MCF 10A (cell line): ENCODE measurements around the gene PDCD1. TPM values are rescaled to one million over a fixed set of nuclear protein-coding genes. Genes with fewer than 3 reads are reported as not detected.
"Not testable (repeated sequence)": the region's sequence is repeated elsewhere in the genome, so short reads cannot be mapped to it uniquely, and the experiment has no call there.

Experiments
- BruUV-seq: library from RNA; stranded (reverse); fragments of 400-500 nt; replicated peaks from 2 replicates; lab custom pipeline; 2021; lab: Mats Ljungman, UMichigan
- CTCF ChIA-PET: fragments of 300-600 bp; sonication (Branson Sonifier 250); formaldehyde crosslinking; extraction: SDS; loops from one replicate; lab custom pipeline; 2021; ENCODE audit warnings: antibody characterized with exemption, inconsistent platforms; lab: Yijun Ruan, JAX
- POLR2A ChIA-PET: fragments of 300-600, 350-650 bp; sonication (Branson Sonifier 250); formaldehyde crosslinking; extraction: SDS; loops from one replicate; lab custom pipeline; 2020; ENCODE audit warnings: antibody characterized with exemption, inconsistent platforms; lab: Yijun Ruan, JAX
- DNase-seq: peaks from one replicate; pipeline ENCODE4 v3.0.0-alpha.2; 2018; ENCODE audit not compliant: unreplicated experiment
- H3K27ac Mint-ChIP-seq: one replicate; pipeline ENCODE4 v1.8.0; 2022; ENCODE audit warnings: mild to moderate bottlenecking, low read depth, mixed read lengths; ENCODE audit not compliant: unreplicated experiment
- H3K27me3 Mint-ChIP-seq: one replicate; pipeline ENCODE4 v1.8.0; 2022; ENCODE audit warnings: mixed read lengths; ENCODE audit not compliant: insufficient read depth, unreplicated experiment
- H3K36me3 Mint-ChIP-seq: one replicate; pipeline ENCODE4 v1.8.0; 2022; ENCODE audit warnings: mild to moderate bottlenecking, moderate library complexity, mixed read lengths; ENCODE audit not compliant: insufficient read depth, unreplicated experiment
- H3K4me1 Mint-ChIP-seq: one replicate; pipeline ENCODE4 v1.8.0; 2022; ENCODE audit warnings: mixed read lengths; ENCODE audit not compliant: insufficient read depth, unreplicated experiment
- H3K4me3 Mint-ChIP-seq: one replicate; pipeline ENCODE4 v1.8.0; 2022; ENCODE audit warnings: mild to moderate bottlenecking, moderate library complexity, mixed read lengths; ENCODE audit not compliant: unreplicated experiment
- H3K9me3 Mint-ChIP-seq: one replicate; pipeline ENCODE4 v1.8.0; 2022; ENCODE audit warnings: mixed read lengths; ENCODE audit not compliant: unreplicated experiment
- intact Hi-C: fragments of 100-400 bp; cut with micrococcal nuclease; formaldehyde crosslinking; loops from 2 replicates; pipeline ENCODE4 v1.14.1; 2022
- total RNA-seq: library from RNA; stranded (reverse); gene quantifications from 2 replicates; pipeline ENCODE4 v1.2.3, GENCODE V29; 2022
- TF ChIP-seq, protein P1 (sequence below): fragments of 200-600 bp; IDR thresholded peaks from one replicate; pipeline ENCODE4 v1.8.0; 2022; ENCODE audit warnings: antibody characterized with exemption, mild to moderate bottlenecking; ENCODE audit not compliant: unreplicated experiment

The PDCD1 gene
- total RNA-seq, 1 experiment from 2014 or later: not detected

DNA sequence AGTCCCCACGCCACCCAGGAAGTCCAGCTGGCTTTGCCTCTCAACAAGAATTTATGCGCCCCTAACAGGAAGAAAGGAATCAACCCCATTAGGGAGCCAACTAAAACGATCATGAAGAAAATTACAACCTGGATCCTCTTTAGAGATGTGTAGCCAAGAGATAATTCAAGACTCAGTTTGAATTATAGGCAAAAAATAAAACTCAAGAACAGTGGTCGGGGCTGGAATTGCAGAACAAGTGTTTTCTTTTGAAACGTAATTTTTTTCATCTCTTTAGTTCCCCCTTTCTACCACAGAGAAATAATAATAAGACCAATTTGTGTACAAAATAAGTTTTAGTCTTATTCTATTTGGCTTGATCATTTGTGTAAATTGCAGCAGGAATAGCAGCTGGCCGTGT is 22.4 kb downstream of the PDCD1 start:
- ChIA-PET CTCF (interaction anchor here (1.1 kb wide), 1 partner anchor 177 kb away, joined by 4 read pairs; no protein-coding TSS in a partner anchor), POLR2A (no interaction called here)
- intact Hi-C loops: no loop called here
- Mint-ChIP-seq H3K4me3 (no peak overlapping the region), H3K4me1 (no peaks in the 10 kb centered on the region), H3K27ac (no peak overlapping the region), H3K27me3 (peaks cover 55% of the 10 kb centered on the region), H3K9me3 (peaks cover 3% of the 10 kb centered on the region), H3K36me3 (no peaks in the 10 kb centered on the region)
- TF ChIP-seq, protein P1, sequence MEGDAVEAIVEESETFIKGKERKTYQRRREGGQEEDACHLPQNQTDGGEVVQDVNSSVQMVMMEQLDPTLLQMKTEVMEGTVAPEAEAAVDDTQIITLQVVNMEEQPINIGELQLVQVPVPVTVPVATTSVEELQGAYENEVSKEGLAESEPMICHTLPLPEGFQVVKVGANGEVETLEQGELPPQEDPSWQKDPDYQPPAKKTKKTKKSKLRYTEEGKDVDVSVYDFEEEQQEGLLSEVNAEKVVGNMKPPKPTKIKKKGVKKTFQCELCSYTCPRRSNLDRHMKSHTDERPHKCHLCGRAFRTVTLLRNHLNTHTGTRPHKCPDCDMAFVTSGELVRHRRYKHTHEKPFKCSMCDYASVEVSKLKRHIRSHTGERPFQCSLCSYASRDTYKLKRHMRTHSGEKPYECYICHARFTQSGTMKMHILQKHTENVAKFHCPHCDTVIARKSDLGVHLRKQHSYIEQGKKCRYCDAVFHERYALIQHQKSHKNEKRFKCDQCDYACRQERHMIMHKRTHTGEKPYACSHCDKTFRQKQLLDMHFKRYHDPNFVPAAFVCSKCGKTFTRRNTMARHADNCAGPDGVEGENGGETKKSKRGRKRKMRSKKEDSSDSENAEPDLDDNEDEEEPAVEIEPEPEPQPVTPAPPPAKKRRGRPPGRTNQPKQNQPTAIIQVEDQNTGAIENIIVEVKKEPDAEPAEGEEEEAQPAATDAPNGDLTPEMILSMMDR: no peak
- no peak for DNase-seq
- BruUV-seq: no TSS peak

DNA sequence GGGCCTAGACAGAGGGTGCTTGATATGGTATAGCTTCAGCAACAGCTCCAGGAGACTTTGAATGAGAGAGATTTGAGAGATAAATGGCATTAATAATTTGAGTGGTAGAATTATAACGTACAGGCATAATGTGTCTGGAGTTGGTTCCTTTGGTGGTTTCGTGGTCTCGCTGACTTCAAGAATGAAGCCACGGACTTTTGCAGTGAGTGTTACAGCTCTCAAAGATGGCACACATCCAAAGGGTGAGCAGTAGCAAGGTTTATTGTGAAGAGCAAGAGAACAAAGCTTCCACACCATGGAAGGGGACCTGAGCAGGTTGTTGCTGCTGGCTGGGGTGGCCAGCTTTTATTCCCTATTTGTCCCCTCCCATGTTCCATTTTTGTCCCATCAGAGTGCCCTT is 23.1 kb downstream of the PDCD1 start:
- CTCF ChIA-PET: interaction anchor here (0.5 to 1.7 kb wide), 4 partner anchors 9 to 268 kb away, joined by 3 to 4 read pairs (median 3); no protein-coding TSS in a partner anchor

GRCh38 chr2:241834527-241835210 is 24.0 kb downstream of the PDCD1 start:
- Mint-ChIP-seq H3K4me1 (no peaks in the 10 kb centered on the region), H3K9me3 (peaks cover 5% of the 10 kb centered on the region), H3K36me3 (no peaks in the 10 kb centered on the region), H3K27me3 (peaks cover 63% of the 10 kb centered on the region), H3K27ac (no peak overlapping the region), H3K4me3 (no peak overlapping the region)
- ChIA-PET CTCF (interaction anchor here (0.8 to 1.7 kb wide), 2 partner anchors 10 to 44 kb away, joined by 3 read pairs; no protein-coding TSS in a partner anchor), POLR2A (no interaction called here)
- intact Hi-C loops: no loop called here
- TF ChIP-seq, protein P1: no peak
- no peak for DNase-seq
- BruUV-seq: no TSS peak

More for the DNA sequence above, 23.1 kb downstream of the PDCD1 start:
- TF ChIP-seq, protein P1: no peak
- H3K9me3 Mint-ChIP-seq: peaks cover 5% of the 10 kb centered on the region
- no peak for DNase-seq
- no peak overlapping the region for H3K4me3 Mint-ChIP-seq
- peaks cover 62% of the 10 kb centered on the region for H3K27me3 Mint-ChIP-seq
- intact Hi-C loops: no loop called here
- H3K36me3 Mint-ChIP-seq: no peaks in the 10 kb centered on the region
- POLR2A ChIA-PET: no interaction called here
- BruUV-seq: no TSS peak
- no peak overlapping the region for H3K27ac Mint-ChIP-seq
- no peaks in the 10 kb centered on the region for H3K4me1 Mint-ChIP-seq

DNA sequence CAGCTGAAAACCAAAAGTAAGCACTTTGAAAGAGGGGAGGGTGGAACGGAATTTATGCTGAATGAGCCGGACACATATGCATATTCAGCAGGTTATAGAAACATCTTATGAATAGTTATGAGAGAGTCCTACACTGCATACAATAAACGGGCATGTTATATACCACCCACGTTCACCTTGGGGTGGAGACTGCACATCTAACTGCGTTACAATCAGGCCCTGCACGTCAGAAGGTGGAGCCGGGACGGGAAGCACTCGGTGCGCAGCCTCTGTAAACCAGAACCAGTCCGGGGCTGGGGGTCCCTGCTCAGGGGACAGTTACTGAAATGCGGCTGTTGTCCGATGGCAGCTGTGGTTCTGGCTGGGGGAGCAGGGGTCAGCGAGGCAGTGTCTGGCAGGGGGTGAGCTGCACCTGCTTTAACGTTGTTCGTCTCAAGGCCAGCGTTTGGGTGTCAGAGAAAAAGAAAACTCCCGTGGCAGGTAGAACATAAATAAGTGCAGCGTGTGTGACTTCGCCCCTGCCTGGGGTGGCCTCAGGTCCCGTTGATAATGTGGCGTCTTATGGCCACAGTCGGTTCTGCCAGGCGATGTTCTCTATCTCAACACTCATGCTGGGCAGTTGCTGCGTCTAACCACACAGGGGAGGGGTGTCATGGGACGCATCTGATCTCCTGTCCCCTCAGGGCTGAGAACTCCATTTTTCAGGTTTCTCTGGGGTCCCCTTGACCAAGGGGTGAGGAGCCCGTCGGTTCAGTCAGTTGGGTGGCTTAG is 24.8 kb downstream of the PDCD1 start:
- CTCF ChIA-PET: interaction anchor here (0.7 to 1.7 kb wide), 2 partner anchors 9 to 45 kb away, joined by 3 read pairs; no protein-coding TSS in a partner anchor
- BruUV-seq: not testable (repeated sequence)

More for the DNA sequence above, 24.8 kb downstream of the PDCD1 start:
- H3K36me3 Mint-ChIP-seq, H3K4me3 Mint-ChIP-seq, DNase-seq, H3K27ac Mint-ChIP-seq, intact Hi-C loops, H3K4me1 Mint-ChIP-seq, H3K9me3 Mint-ChIP-seq: not testable (repeated sequence)
- POLR2A ChIA-PET: interaction anchor here (0.6 kb wide), 1 partner anchor 33 kb away, joined by 3 read pairs; no protein-coding TSS in a partner anchor
- H3K27me3 Mint-ChIP-seq: peaks cover 55% of the 10 kb centered on the region
